GM19395 (cell line): ENCODE measurements around the gene SCRN3.

ENCODE experiments used
- ATAC-seq: cut with Tn5 transposase; IDR thresholded peaks from one replicate; pipeline ENCODE4 v1.9.1; 2021; ENCODE audit warnings: mild to moderate bottlenecking, moderate library complexity; ENCODE audit not compliant: unreplicated experiment

The SCRN3 gene

DNA sequence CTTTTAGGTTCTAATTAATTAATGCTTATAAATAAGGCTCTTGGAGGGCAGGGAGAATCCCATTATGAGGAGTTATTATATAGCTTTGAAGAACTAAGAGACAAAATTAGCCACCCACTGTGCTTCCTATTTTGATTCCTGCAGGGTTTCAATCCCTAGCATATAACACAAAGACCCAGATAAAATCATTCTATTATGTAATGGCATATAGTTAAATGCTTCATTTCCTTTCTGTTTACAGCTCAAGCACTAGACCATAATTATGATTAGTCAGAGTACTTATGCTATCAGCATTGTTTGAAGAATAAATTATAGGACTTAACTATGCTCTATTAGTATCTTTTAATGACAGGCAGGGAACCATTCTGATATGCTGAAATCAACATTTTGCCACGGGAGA is 82.2 kb downstream of the SCRN3 start:
- no peak for ATAC-seq
